GM19099 (cell line): Measurements from ENCODE around the gene TSPEAR.

Source experiments
- POLR2A ChIP-seq: IDR thresholded peaks from 3 replicates; pipeline ENCODE4 v1.6.1; 2011; ENCODE audit warnings: low read depth; ENCODE audit not compliant: insufficient read length; ENCODE audit errors: extremely low read depth

Gene TSPEAR

DNA sequence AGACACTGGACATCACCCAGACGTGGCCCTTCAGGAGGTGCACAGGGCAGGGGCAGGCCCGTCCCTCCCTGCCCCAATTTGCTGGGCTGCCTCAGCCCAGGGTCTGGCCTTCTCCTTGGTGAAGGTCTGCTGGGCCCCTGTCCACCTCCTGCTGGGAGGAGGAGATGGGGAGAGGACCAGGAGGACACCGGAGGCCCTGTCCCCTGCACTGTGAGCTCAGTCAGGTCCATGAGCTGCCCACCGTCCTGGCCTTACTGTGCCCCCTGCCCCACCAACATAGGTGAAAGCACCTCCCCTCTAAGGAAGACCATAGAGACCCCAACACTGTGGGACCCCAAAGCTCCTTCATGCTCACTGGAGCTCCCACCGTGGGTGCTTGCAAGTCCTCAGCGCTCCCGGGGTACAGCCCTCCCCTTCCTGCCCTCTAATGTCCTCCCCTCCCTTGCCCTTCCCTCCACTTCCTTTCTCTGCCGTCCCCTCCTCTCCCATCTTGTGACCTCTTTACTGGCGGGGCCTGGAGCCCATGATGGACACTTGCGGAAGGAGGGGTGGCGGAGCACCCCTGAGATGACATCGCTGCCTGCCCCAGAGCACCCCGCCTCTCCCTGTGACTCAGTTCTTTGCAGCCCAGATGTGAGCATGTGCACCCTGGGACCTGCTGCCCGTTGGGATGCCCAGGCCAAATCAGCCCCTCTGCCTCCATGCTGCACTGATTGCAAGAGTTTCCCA is 251.5 kb downstream of the TSPEAR start:
- TF ChIP-seq POLR2A, result no peak

DNA sequence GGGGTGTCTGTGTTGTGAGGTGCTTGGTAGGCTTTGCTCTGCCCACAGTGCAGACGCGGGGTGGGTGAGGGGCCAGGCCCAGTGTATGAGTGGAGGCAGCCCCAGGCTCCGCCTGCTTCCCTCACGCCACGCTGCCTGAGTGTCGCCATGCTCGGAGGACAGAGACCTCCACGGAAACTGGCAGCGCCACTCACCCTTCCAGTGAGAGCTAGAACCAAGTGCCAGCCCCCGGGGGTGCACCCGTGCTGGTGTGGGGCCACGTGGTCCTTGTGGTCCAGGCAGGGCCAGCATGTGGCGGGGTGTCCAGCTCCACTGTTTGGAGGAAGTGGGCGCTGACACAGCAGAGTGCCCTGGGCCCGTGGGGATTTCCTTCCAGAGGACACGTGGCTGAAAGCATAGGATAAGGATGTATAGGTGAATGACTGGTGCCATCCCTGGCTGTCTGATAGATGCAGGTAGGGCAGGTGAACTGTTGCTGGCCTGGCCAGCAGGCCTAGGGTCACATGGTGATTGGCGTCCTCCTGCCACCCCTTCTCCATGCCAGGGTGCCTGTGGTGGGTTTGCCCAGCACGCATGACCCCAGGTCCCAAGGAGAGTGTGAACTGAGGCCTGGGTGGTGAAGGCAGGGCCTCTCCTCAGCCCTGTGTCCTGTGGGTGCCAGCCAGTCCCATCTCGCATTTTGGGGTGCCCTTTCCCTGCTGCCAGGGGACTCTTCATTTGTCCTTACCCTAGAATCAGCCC is 252.2 kb downstream of the TSPEAR start:
- no peak for TF ChIP-seq POLR2A

DNA sequence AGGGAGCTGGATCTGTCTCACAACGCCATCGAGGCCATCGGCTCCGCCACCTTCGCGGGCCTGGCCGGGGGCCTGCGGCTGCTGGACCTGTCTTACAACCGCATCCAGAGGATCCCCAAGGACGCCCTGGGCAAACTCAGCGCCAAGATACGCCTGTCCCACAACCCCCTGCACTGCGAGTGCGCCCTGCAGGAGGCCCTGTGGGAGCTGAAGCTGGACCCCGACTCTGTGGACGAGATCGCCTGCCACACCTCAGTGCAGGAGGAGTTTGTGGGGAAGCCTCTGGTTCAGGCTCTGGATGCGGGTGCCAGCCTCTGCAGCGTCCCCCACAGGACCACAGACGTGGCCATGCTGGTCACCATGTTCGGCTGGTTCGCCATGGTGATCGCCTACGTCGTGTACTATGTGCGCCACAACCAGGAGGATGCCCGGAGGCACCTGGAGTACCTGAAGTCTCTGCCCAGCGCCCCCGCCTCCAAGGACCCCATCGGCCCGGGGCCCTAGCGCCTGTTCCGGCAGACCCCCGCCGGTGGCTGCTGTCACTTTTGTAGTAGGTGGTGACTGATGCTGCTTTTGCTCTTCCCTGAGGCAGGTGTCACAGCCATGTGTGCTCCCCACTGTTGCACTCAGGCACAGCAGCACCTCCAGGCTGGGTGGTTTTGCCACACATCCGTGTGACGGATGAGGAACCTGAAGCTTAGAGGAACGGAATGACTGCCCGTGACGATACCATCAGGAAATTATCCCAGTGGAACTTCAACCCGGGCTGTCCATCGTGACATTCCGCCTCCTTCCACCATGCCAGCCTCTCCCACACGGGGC is 254.2 kb downstream of the TSPEAR start:
- no peak for TF ChIP-seq POLR2A

DNA sequence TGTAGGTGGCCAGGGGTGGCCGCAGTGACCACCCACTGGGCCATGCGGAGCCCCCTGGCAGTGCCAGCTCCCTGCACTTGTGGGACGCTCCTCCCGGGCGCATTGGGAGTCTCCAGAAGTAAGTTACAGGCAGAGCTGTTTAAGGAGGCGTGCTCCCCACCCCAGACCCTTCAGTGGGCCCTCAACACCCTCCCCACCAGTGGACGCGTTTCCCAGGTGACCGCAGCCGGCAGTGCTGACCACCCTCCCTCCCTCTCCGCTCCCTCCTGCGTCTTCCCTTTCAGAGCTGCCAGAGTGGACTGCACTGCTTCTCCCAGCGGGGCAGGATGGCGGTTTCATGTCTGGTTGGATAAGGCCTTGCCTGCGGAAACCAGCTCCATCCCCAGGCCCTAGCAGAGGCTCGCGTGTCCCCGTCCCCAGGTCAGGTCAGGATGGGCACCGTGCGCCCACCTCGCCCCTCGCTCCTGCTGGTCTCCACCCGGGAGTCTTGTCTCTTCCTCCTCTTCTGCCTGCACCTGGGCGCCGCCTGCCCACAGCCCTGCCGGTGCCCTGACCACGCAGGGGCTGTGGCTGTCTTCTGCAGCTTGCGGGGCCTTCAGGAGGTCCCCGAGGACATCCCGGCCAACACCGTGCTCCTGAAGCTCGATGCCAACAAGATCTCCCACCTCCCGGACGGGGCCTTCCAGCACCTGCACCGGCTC is 255.0 kb downstream of the TSPEAR start:
- TF ChIP-seq POLR2A, result no peak

DNA sequence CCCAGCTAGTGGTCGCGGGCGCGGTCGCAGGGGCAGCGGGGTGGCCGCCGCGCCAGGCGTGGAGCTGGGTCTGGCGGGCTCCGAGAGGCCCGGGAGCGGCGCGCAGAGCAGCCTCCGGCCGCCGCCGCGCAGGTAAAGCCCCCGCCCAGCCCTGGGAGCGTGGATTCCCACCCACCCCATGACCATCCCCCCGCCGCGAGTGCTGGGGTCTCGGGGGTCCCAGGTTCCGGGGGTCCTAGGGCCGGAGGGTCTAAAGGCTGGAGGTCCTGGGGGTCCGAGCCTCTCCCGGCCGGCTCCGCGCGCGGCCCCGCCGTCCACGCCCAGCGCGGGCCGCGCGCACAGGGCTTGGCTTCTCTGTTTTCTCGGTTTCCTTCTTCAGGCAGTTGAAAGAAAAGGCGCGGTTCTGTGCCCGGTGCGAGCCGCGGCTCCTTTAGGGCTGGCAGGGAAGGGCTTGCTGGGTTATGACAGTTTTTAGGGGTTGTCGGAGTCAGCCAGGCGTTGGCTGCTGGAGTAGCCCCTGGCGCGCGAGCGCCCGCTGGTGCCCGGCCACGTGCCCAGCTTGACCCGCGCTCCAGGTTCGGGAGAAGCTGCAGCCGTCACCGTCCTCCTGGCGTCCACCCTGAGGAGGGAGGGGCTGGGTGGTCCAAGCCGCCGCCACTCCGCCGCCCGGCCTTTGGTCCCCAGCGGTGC is 255.7 kb downstream of the TSPEAR start:
- TF ChIP-seq POLR2A, result no peak

DNA sequence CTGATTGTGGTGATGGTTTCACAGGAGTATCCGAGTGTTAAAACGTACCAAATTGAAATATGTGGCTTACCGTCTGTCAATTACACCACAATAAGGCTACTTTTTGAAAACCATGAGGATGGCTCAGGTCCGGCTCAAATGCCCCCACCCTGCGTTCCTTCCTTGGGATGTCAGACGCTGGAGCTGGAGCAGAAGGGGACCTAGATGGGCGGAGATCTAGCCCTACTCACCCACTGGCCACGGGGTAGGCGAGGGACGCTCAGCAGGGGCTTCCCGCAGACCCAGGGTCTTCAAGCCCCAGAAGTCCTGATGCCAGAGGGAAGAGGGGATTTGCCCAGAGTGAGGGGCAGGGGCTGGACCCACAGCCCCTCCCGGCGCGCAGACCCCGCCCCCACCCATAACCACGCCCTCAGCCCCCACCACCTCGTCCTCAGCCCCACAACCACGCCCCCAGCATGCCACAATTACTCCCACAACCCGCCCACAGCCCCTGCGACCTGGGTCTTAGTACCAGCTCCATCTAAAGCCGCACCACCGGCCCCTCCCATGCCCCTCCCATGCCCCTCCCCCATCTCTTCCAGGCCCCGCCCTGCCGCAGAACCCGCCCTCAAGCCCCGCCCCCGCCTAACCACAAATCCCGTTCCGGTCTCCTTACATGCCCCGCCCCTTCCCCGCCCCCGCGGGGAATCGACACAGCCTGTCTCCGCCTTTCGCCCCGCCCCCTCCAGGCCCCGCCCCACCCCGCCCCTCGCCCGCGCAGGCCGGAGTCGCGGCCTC is 256.4 kb downstream of the TSPEAR start, which contains the start of gene LRRC3:
Gene LRRC3 (plus strand): TSS at position 764 of the 777 bp plus-strand sequence. CDS start 1,135 bp downstream, outside the sequence.
- no peak for TF ChIP-seq POLR2A

DNA sequence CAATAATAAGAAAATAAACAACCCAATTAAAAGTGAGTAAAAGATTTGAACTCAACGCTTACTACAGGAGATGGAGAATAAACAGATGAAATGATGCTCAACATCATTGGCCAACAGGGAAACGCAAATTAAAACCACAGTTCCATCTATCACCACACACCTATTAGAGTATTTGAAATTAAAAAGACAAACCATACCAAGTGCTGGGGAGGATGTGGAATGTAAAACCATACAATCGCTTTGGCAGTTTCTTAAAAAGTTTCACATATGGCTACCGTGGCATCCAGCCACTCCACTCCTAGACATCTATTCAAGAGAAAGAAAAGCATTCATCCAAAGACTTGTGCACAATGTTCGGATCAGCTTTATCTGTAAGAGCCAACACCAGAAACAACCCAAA is 257.3 kb downstream of the TSPEAR start:
- TF ChIP-seq POLR2A, result no peak

DNA sequence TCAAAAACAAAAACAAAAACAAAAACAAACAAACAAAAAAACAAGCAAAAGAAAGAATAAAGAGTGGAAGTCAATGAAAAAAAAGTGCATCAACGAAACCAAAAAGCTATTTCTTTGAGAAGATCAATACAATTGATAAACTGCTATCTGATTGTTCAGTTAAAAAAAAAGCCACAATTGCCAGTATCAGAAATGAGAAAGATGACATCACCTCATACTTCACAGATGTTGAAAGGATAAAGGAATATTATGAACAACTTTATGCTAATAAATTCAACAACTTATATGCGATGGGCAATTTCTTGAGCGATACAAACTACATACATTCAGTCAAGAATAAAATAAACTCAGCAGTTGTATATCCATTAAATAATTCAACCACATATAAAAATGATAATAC is 258.3 kb downstream of the TSPEAR start:
- no peak for TF ChIP-seq POLR2A

DNA sequence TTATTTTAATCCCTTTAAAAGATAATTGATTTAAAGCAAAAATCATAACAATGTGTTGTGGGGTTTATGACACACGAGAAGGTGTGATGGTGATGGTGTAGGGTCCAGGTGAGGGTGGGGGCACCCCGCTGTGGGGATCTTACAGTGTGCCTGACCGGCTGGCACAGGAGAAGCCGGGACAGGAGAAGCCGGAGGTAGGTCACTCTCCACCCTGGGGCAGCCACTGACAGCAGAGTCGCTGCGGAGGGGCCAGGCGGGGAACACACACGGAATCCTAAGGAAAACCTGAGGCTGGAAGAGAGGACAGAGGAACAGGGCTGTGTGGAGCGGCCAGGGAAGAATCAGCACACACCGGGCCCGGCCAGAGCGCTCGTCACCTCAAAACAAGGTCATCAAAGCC is 260.4 kb downstream of the TSPEAR start:
- TF ChIP-seq POLR2A, result no peak

DNA sequence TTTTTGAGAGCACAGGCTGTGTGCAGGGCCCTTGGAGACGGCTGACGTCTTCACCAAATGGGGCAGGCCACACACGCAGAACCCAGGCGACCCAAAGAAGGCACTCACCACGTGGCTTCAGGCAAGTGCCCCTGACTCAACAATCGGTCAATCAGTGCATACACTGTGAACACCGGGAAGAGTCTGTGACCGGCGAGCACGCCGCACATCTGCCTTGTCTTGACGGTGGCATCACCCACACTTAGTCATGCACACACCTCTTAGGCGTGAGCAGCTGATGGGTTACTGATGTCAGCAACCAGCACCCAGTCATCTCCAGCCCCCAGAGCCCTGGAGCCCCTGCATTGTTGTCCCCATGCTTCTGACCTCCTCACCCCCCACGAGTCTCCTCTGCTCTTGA is 261.0 kb downstream of the TSPEAR start:
- no peak for TF ChIP-seq POLR2A

DNA sequence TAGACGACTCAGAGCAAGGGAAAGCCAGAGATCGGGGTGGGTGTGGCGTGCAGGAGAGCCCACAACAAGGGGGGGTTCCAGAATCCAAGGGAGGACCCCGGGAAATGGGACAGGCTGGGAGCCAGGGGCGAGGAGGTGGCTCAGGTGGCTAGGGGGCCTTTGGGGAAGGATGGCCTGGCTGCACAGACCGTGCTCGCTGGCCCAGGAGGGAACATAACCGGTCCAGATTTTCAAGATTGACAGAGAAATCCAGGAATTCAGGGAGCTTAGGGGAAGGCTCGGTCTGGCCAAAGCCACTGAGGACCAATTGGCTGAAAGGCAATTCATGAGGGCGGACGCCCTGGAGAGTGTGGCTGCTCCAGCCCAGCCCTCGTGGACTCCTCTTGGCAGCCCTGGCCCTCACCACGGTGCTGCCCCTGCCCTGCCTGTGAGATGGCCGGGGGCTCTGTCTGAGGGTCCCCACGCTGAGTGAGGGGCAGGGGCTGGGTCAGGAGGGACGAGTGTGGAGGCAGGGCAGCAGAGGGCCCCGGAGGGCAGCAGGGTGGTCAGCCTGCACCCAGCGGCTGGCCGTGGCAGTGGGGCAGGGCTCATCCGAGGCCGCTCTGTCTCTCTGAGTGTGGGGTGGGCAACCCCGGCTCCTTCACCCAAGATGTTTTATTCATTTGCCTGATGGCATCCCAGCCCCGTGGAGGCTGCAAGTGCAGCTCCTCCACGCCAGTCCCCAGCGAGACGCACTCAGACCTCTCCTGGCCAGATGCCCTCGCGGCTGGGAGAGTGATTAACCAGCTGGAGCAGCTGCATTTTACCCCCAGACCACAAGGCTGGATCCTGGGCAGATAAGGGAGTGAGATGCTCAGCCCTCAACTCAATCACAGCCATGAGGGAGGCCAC is 261.7 kb downstream of the TSPEAR start:
- TF ChIP-seq POLR2A, result no peak

DNA sequence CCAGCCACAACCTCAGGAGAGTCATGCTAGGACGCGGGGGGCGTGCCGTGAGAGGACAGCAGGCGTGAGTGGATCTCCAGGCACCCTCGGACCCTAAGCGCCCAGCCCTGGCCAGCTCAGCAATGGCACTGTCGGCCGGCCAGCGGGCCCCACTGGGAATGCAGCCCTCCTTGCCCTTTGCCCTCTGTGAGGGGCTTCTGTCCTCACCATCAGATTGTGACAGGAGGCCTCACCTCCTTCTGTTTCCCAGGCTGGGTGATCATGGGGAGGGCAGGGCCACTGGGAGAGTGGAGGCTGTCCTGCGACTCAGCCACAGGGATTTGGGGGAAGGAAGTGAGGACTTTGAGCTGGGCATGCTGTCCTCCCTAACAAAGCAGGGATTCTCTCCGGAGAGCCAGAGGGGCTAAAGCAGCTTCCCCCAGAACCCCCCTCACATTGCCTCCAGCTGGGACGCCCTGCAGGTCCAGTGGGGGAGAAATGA is 262.7 kb downstream of the TSPEAR start:
- no peak for TF ChIP-seq POLR2A
